Measurements from ENCODE around the gene FBXL16. TPM values are rescaled to one million over a fixed set of nuclear protein-coding genes. Genes with fewer than 3 reads are reported as not detected.

The FBXL16 gene
- total and polyA plus RNA-seq, 2 donors (not counting 3 experiments of a cell fraction or from before 2014, with no cell fraction given) = 0.07 to 0.22 TPM

GRCh38 chr16:674968-675883 lies 30.4 kb downstream of the FBXL16 start, which contains the start of gene RHBDL1:
Gene RHBDL1 (plus strand): TSS chr16:675671. CDS start chr16:675791, 120 bp downstream.
- H3K9me3 ChIP-seq (replicated peaks; ENCODE audit: control insufficient read depth, insufficient read depth, low read length) = no peaks in the 10 kb centered on the region
- H2AFZ ChIP-seq (ENCODE audit: low read depth, low read length) = peak within 1 kb of the TSS; percentile 30
- peaks cover 2% of the 10 kb centered on the region for H3K79me2 ChIP-seq (ENCODE audit: control insufficient read depth, insufficient read depth, low read length)
- peak within 1 kb of the TSS in 1 of 3 experiments; percentile 28 for H3K4me3 ChIP-seq (replicated peaks in 1 of 3; ENCODE audit: insufficient read depth in 1 of 3, low read depth in 1 of 3, low read length in 3 of 3)
- H3K9ac ChIP-seq (replicated peaks; ENCODE audit: extremely low read depth, insufficient read depth, low read length) = no peak within 1 kb of the TSS
- intact Hi-C loops (cut with micrococcal nuclease) (no loop called here), dilution Hi-C loops (cut with MboI; ENCODE audit: extremely low pct_ligation_motif_present, low sequenced_read_pairs) (no loop called here)
- H3K4me1 ChIP-seq (ENCODE audit: control insufficient read depth, extremely low read depth, insufficient read depth, low read length) = no peaks in the 10 kb centered on the region
- no peaks in the 10 kb centered on the region for H4K20me1 ChIP-seq (replicated peaks; ENCODE audit: control insufficient read depth, extremely low read depth, insufficient read depth, low read length)
- no peak within 1 kb of the TSS for H3K27ac ChIP-seq (ENCODE audit: insufficient read depth, low read depth, low read length)
- H3K27me3 ChIP-seq (ENCODE audit: control insufficient read depth in 2 of 2, insufficient read depth in 2 of 2, low read length in 2 of 2) = no peaks in the 10 kb centered on the region
- ChIA-PET POLR2A (interaction anchor here (0.6 kb wide), 1 partner anchor 53 kb away, joined by 3 read pairs; no protein-coding TSS in a partner anchor), CTCF (interaction anchor here (0.9 to 1.5 kb wide), 6 partner anchors 7 to 96 kb away, joined by 3 to 6 read pairs (median 4); partner anchors contain the start of genes METTL26 and RHOT2)
- no TSS peak for BruUV-seq (replicated peaks)
- DNase-seq (ENCODE audit: low read depth, low spot score) = no peak
- no peak for TF ChIP-seq MYC (IDR thresholded peaks at IDR 0.05; ENCODE audit: low read depth, low read length)
- TF ChIP-seq JUN (IDR thresholded peaks at IDR 0.05; ENCODE audit: borderline replicate concordance, insufficient read depth, insufficient read length, low read depth) = no peak
- no peak for TF ChIP-seq CTCF (IDR thresholded peaks at IDR 0.05; ENCODE audit: extremely low read depth in 1 of 2, insufficient read depth in 1 of 2, low read depth in 1 of 2, low read length in 2 of 2)
- no peak for TF ChIP-seq FOS (IDR thresholded peaks at IDR 0.05; ENCODE audit: borderline replicate concordance, insufficient read depth, low read length)
- no peak for TF ChIP-seq POLR2A (IDR thresholded peaks at IDR 0.05; ENCODE audit: low read depth, low read length)
- peak; percentile 58 for TF ChIP-seq POLR2AphosphoS5 (IDR thresholded peaks at IDR 0.05; ENCODE audit: insufficient read depth, low read depth, low read length)
- TF ChIP-seq EZH2 (IDR thresholded peaks at IDR 0.05; ENCODE audit: borderline replicate concordance, low read depth, low read length, severe bottlenecking) = no peak
- no peaks in the 10 kb centered on the region for H3K9me1 ChIP-seq (replicated peaks; ENCODE audit: control insufficient read depth, extremely low read depth, insufficient read depth, low read length)
- peaks cover 5 to 30% of the 10 kb centered on the region in 2 experiments for H3K36me3 ChIP-seq (ENCODE audit: control insufficient read depth in 2 of 2, extremely low read depth in 1 of 2, insufficient read depth in 2 of 2, low read length in 2 of 2)
- peak within 1 kb of the TSS; percentile 43 for H3K4me2 ChIP-seq (ENCODE audit: insufficient read depth, low read length)
- no peak for FAIRE-seq
